GM10266 (cell line): ENCODE data around the gene HACL1.
"Not testable (repeated sequence)": the region's sequence is repeated elsewhere in the genome, so short reads cannot be mapped to it uniquely, and the experiment has no call there.

Experiments used
- DNase-seq: peaks from one replicate; pipeline ENCODE4 v3.0.0; 2012; ENCODE audit errors: extremely low spot score
- TF ChIP-seq, protein P1 (sequence below): IDR thresholded peaks from 2 replicates; pipeline ENCODE4 v1.5.1; 2012; ENCODE audit warnings: mild to moderate bottlenecking, low read depth; ENCODE audit not compliant: control insufficient read depth, insufficient read depth; ENCODE audit errors: missing control alignments

The HACL1 gene

DNA sequence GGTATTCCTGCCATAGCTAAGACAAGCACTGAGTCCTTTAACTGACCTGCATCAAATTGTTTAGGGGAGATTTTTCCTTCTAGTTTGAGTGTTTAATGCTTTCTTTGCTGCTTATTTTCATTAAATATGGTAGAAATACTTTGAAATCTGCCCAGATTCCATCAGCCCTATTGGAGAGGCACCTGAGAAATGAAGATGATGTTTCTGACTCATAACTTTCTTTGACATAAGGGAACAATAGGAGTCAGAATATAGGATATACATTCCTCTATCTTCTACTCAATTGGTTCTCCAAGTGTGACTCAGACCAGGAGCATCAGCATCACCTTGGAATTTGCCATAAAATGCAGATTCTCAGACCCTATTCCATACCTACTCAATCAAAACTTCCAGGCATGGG lies 27.6 kb upstream of the HACL1 start:
- TF ChIP-seq, protein P1, sequence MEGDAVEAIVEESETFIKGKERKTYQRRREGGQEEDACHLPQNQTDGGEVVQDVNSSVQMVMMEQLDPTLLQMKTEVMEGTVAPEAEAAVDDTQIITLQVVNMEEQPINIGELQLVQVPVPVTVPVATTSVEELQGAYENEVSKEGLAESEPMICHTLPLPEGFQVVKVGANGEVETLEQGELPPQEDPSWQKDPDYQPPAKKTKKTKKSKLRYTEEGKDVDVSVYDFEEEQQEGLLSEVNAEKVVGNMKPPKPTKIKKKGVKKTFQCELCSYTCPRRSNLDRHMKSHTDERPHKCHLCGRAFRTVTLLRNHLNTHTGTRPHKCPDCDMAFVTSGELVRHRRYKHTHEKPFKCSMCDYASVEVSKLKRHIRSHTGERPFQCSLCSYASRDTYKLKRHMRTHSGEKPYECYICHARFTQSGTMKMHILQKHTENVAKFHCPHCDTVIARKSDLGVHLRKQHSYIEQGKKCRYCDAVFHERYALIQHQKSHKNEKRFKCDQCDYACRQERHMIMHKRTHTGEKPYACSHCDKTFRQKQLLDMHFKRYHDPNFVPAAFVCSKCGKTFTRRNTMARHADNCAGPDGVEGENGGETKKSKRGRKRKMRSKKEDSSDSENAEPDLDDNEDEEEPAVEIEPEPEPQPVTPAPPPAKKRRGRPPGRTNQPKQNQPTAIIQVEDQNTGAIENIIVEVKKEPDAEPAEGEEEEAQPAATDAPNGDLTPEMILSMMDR: no peak
- DNase-seq: no peak

DNA sequence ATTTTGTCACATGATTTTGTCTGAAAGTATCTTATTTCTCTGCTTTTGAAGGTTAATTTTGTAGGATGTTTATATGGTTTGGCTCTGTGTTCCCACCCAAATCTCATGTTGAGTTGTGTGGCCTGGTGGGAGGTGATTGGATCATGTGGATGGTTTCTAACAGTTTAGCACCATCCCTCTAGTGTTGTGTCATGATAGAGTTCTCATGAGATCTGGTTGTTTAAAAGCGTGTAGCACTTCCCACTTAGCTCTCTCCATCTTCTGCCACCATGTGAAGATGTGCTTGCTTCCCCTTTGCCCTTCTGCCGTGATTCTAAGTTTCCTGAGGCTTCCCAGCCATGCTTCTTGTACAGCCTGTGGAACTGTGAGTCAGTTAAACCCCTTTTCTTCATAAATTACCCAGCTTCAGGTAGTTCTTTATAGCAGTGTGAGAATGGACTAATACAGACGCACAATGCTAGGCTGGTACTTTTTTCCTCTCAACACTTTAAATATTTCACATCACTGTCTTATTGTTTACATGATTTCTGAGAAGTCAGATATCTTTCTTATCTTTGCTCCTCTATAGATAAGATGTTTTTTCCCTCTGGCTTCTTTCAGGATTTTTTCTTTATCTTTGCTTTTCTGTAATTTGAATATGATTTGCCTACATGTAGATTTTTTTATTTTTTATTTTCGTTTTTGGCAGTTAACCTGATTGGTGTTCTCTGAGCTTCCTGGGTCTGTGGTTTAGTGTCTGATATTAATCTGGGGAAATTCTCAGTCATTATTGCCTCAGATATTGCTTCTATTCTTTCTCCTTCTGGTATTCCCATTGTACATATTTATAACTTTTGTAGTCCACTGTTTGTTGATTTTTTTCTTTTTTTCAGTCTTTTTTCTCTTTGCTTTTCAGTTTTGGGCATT lies 22.4 kb upstream of the HACL1 start:
- no peak for DNase-seq
- TF ChIP-seq, protein P1: no peak

DNA sequence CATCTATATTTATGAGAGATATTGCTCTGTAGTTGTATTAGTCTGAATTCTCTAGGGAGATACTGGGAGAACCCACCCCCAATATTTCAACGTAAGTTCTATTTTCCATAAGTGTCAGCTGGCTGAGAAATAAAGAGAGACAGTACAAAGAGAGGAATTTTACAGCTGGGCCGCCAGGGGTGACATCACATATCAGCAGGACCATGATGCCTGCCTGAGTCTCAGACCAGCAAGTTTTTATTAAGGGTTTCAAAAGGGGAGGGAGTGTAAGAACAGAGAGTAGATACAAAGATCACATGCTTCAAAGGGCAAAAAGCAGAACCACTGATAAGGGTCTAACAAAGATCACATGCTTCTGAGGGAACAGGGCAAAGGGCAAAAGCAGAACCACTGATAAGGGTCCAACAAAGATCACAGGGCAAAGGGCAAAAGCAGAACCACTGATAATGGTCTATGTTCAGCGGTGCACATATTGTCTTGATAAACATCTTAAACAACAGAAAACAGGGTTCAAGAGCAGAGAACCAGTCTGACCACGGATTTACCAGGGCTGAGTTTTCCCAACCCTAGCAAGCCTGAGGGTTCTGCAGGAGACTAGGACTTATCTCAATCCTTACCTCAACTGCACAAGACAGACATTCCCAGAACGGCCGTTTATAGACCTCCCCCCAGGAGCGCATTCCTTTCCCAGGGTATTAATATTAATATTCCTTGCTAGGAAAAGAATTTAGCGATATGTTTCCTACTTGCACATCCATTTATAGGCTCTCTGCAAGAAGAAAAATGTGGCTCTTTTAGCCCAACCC lies 18.5 kb upstream of the HACL1 start:
- DNase-seq: not testable (repeated sequence)

DNA sequence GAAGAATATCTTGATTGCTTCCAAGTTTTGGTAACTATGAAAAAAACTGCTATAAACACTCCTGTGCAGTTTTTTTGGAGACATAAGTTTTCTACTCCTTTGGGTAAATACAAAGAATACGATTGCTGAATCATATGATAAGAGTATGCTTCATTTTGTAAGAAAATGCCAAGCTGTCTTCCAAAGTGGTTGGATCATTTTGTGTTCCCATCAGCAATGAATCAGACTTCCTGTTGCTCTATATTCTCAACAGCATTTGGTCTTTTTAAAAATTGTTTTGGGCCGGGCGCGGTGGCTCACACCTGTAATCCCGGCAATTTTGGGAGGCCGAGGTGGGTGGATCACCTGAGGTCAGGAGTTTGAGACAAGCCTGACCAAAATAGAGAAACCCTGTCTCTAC lies 14.7 kb upstream of the HACL1 start:
- no peak for DNase-seq
- TF ChIP-seq, protein P1: no peak

DNA sequence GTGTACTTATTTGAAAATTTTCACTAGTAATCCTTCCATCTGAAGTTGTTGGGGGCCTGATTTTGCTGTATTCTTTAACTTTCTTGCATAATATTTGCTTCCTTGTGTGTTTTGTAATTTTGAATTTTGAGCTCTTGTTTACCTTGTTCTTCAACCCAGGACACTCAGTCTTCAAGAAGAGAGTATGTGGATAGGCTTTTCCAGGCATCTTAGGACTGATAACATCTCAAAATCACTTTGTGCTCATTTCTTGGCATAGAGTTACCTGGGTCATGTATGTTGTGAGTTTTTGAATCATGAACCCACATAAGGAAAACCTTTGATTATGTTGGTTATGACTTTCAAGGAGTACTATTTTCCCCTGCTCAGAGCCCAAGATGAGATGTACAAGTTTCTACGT lies 13.6 kb upstream of the HACL1 start:
- TF ChIP-seq, protein P1: no peak
- DNase-seq: no peak

DNA sequence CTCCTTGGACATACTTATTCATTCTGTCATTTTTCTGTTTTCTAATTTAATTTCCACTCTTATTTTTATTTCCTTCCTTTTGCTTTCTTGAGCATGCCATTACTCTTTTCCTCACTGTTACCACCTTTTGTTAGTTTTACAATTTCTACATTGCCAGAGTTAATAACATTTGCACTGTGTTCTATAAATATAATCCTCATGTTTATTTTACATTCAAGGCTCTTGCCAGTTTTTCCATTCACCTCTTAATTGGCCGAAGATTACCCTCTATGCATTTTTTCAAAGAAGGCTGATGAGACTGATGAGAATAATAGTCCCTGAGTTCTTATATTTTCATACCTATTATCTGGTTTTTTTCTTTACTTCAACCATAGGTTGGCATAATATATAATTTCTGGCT lies 10.6 kb upstream of the HACL1 start:
- TF ChIP-seq, protein P1: no peak
- no peak for DNase-seq

DNA sequence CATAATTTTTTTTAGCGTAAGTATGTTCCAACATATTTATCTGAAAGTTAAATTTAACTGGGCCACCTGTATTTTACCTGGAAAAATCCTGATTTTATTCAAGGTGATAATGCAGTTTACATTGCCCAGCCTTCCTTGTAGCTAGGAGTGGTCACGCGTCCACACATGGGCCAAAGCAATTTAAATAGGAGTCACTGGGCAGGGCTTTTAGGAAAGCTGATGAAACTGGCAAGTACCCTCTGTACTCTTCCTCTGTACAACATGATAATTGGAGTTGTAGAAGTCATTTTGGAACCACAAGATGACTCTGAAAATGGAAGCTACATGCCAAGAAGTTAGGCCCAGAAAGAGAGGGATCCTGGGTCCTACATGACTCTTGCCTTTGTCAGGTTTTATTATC lies 9.6 kb upstream of the HACL1 start:
- TF ChIP-seq, protein P1: no peak
- no peak for DNase-seq
